ENCODE data around the gene PRDM11.

The PRDM11 gene

GRCh38 chr11:45213316-45213665, 66.9 kb downstream of the PRDM11 start:
- no peaks in the 10 kb centered on the region for H3K9me3 Mint-ChIP-seq
- H3K27me3 Mint-ChIP-seq (ENCODE audit: low read depth) = no peaks in the 10 kb centered on the region
- H3K4me3 Mint-ChIP-seq = no peak overlapping the region
- peaks cover 20% of the 10 kb centered on the region for H3K36me3 Mint-ChIP-seq (ENCODE audit: low read depth)
- no peak for TF ChIP-seq CTCF (IDR thresholded peaks at IDR 0.05; ENCODE audit: unreplicated experiment in 3 of 3)
- peaks cover 30% of the 10 kb centered on the region for H3K4me1 Mint-ChIP-seq
- H3K27ac Mint-ChIP-seq = peak overlapping the region in 1 of 3 experiments; percentile 40

GRCh38 chr11:45213717-45214116, 67.3 kb downstream of the PRDM11 start:
- Mint-ChIP-seq H3K4me3 (no peak overlapping the region), H3K36me3 (ENCODE audit: low read depth) (peaks cover 20% of the 10 kb centered on the region), H3K4me1 (peaks cover 30% of the 10 kb centered on the region), H3K27me3 (ENCODE audit: low read depth) (no peaks in the 10 kb centered on the region), H3K27ac (peak overlapping the region in 1 of 3 experiments; percentile 40), H3K9me3 (no peaks in the 10 kb centered on the region)
- no peak for TF ChIP-seq CTCF (IDR thresholded peaks at IDR 0.05; ENCODE audit: unreplicated experiment in 3 of 3)

- Mint-ChIP-seq H3K36me3 (ENCODE audit: low read depth) (peaks cover 31% of the 10 kb centered on the region), H3K4me1 (peaks cover 16% of the 10 kb centered on the region), H3K4me3 (no peak overlapping the region), H3K27me3 (ENCODE audit: low read depth) (no peaks in the 10 kb centered on the region), H3K27ac (peak overlapping the region in 2 of 3 experiments; percentile 6 to 20), H3K9me3 (no peaks in the 10 kb centered on the region)
- TF ChIP-seq CTCF (IDR thresholded peaks at IDR 0.05; ENCODE audit: unreplicated experiment in 3 of 3) = no peak
Observed at GRCh38 chr11:45215098-45215865, 68.8 kb downstream of the PRDM11 start.

- no peak overlapping the region for H3K4me3 Mint-ChIP-seq
- TF ChIP-seq CTCF (IDR thresholded peaks at IDR 0.05; ENCODE audit: unreplicated experiment in 3 of 3) = no peak
- peaks cover 12% of the 10 kb centered on the region for H3K4me1 Mint-ChIP-seq
- peaks cover 39% of the 10 kb centered on the region for H3K36me3 Mint-ChIP-seq (ENCODE audit: low read depth)
- H3K9me3 Mint-ChIP-seq = no peaks in the 10 kb centered on the region
- no peaks in the 10 kb centered on the region for H3K27me3 Mint-ChIP-seq (ENCODE audit: low read depth)
- H3K27ac Mint-ChIP-seq = peak overlapping the region in 2 of 3 experiments; percentile 46 to 55
Observed at GRCh38 chr11:45216031-45216430, 69.6 kb downstream of the PRDM11 start.

- Mint-ChIP-seq H3K27me3 (ENCODE audit: low read depth) (no peaks in the 10 kb centered on the region), H3K27ac (no peak overlapping the region), H3K9me3 (no peaks in the 10 kb centered on the region), H3K4me3 (no peak overlapping the region), H3K36me3 (ENCODE audit: low read depth) (peaks cover 43% of the 10 kb centered on the region), H3K4me1 (peaks cover 7% of the 10 kb centered on the region)
- TF ChIP-seq CTCF (IDR thresholded peaks at IDR 0.05; ENCODE audit: unreplicated experiment in 3 of 3) = no peak
Observed at GRCh38 chr11:45216901-45217300, 70.5 kb downstream of the PRDM11 start.

GRCh38 chr11:45217991-45218390, 71.6 kb downstream of the PRDM11 start:
- Mint-ChIP-seq H3K27ac (no peak overlapping the region), H3K9me3 (no peaks in the 10 kb centered on the region), H3K36me3 (ENCODE audit: low read depth) (peaks cover 43% of the 10 kb centered on the region), H3K4me3 (no peak overlapping the region), H3K27me3 (ENCODE audit: low read depth) (no peaks in the 10 kb centered on the region), H3K4me1 (peaks cover 6% of the 10 kb centered on the region)
- no peak for TF ChIP-seq CTCF (IDR thresholded peaks at IDR 0.05; ENCODE audit: unreplicated experiment in 3 of 3)
